HEK293 (cell line): ENCODE results near the gene NAP1L4.

Experiments
- CTCF ChIP-seq: fragments of 450-650 bp; formaldehyde crosslinking; IDR thresholded peaks from 2 replicates; pipeline ENCODE4 v1.5.1; 2016; ENCODE audit warnings: missing biosample characterization, missing genetic modification characterization
- OVOL3 ChIP-seq: fragments of 450-650 bp; formaldehyde crosslinking; IDR thresholded peaks from 2 replicates; pipeline ENCODE4 v1.5.1; 2016; ENCODE audit warnings: missing biosample characterization, missing genetic modification characterization
- PATZ1 ChIP-seq: fragments of 450-650 bp; formaldehyde crosslinking; IDR thresholded peaks from 2 replicates; pipeline ENCODE4 v1.5.1; 2016; ENCODE audit warnings: missing biosample characterization, missing genetic modification characterization
- SP2 ChIP-seq: fragments of 450-650 bp; formaldehyde crosslinking; IDR thresholded peaks from 2 replicates; pipeline ENCODE4 v1.5.1; 2016; ENCODE audit warnings: missing biosample characterization, missing genetic modification characterization
- ZEB2 ChIP-seq: fragments of 450-650 bp; formaldehyde crosslinking; IDR thresholded peaks from 2 replicates; pipeline ENCODE4 v1.5.1; 2016; ENCODE audit warnings: missing biosample characterization, missing genetic modification characterization
- ZNF24 ChIP-seq: fragments of 450-650 bp; formaldehyde crosslinking; IDR thresholded peaks from 2 replicates; pipeline ENCODE4 v1.5.1; 2016; ENCODE audit warnings: missing biosample characterization, missing genetic modification characterization

GRCh38 chr11:2901196-2901796, 90.8 kb downstream of the NAP1L4 start:
- TF ChIP-seq SP2 (tag by site-specific recombination) (no peak), ZEB2 (no peak), CTCF (tag by site-specific recombination) (no peak), OVOL3 (tag by site-specific recombination) (no peak), PATZ1 (tag by site-specific recombination) (no peak), ZNF24 (tag by site-specific recombination) (no peak)
